HEK293T (cell line): Measurements from ENCODE around the gene LGI1.

Experiments used
- ARNT ChIP-seq: fragments of 450-650 bp; IDR thresholded peaks from 2 replicates; pipeline ENCODE4 v1.6.1; 2017; ENCODE audit warnings: mild to moderate bottlenecking
- BHLHE40 ChIP-seq: fragments of 450-650 bp; IDR thresholded peaks from 2 replicates; pipeline ENCODE4 v1.6.1; 2016; ENCODE audit warnings: mild to moderate bottlenecking, moderate library complexity, borderline replicate concordance
- ELF4 ChIP-seq: fragments of 450-650 bp; IDR thresholded peaks from 2 replicates; pipeline ENCODE4 v1.6.1; 2017; ENCODE audit warnings: antibody characterized with exemption
- FOXA1 ChIP-seq: fragments of 450-650 bp; IDR thresholded peaks from 2 replicates; pipeline ENCODE4 v1.6.1; 2016; ENCODE audit warnings: mild to moderate bottlenecking
- FOXM1 ChIP-seq: fragments of 450-650 bp; IDR thresholded peaks from 2 replicates; pipeline ENCODE4 v1.6.1; 2017; ENCODE audit warnings: mild to moderate bottlenecking, borderline replicate concordance
- HDGF ChIP-seq: fragments of 450-650 bp; IDR thresholded peaks from 2 replicates; pipeline ENCODE4 v1.6.1; 2017; ENCODE audit warnings: antibody characterized with exemption, borderline replicate concordance
- SP1 ChIP-seq: fragments of 450-650 bp; IDR thresholded peaks from 2 replicates; pipeline ENCODE4 v1.6.1; 2017
- SUZ12 ChIP-seq: fragments of 450-650 bp; IDR thresholded peaks from 2 replicates; pipeline ENCODE4 v1.6.1; 2016; ENCODE audit warnings: mild to moderate bottlenecking
- TARDBP ChIP-seq: fragments of 450-650 bp; IDR thresholded peaks from 2 replicates; pipeline ENCODE4 v1.6.1; 2016
- TF ChIP-seq, protein P1 (sequence below): fragments of 450-650 bp; IDR thresholded peaks from 2 replicates; pipeline ENCODE4 v1.6.1; 2016

DNA sequence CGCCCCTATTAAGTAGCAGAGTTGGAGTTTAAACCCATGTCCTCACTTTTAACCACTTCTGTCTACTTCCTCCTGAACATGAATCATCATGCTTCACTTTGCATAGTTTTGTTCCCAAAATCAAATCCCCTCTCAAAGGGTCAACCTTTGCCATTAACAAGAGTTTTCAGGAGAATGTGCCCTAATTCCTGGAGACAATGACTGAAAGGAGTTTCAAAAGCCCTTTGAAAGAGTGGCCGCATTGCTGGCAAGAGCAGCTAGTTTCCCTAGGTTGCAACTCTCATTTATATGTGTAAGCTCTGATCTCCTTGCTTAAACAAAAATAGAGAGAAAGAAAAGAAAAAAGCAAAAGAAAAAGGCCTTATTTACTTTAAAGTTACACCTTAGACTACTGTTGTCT is 9.2 kb downstream of the LGI1 start:
- TF ChIP-seq BHLHE40 (no peak), ARNT (no peak), SP1 (no peak), SUZ12 (no peak), FOXA1 (no peak), TARDBP (no peak), FOXM1 (no peak), HDGF (no peak), ELF4 (no peak)
- TF ChIP-seq, protein P1, sequence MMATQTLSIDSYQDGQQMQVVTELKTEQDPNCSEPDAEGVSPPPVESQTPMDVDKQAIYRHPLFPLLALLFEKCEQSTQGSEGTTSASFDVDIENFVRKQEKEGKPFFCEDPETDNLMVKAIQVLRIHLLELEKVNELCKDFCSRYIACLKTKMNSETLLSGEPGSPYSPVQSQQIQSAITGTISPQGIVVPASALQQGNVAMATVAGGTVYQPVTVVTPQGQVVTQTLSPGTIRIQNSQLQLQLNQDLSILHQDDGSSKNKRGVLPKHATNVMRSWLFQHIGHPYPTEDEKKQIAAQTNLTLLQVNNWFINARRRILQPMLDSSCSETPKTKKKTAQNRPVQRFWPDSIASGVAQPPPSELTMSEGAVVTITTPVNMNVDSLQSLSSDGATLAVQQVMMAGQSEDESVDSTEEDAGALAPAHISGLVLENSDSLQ: no peak
